Measurements from ENCODE around the gene EPHB6. TPM values are rescaled to one million over a fixed set of nuclear protein-coding genes. Genes with fewer than 3 reads are reported as not detected.

Gene EPHB6
- polyA plus RNA-seq, 1 of the 3 experiments (the other 2 are of a cell fraction), result 1.8 TPM

- CTCF ChIA-PET, result interaction anchor here (0.7 to 7.8 kb wide), 7 partner anchors 9 to 419 kb away, joined by 3 to 154 read pairs (median 4); no protein-coding TSS in a partner anchor
- Histone ChIP-seq H3K9ac (no peak overlapping the region), H3K4me2 (no peak overlapping the region), H3K79me2 (ENCODE audit: insufficient read depth) (no peaks in the 10 kb centered on the region), H4K20me1 (ENCODE audit: insufficient read depth) (0 out of 2 replicates have a peak, but pooled peaks cover 4% of the 10 kb centered on the region), H3K9me3 (no peaks in the 10 kb centered on the region), H3K4me1 (ENCODE audit: control insufficient read depth in 1 of 2, insufficient read depth in 2 of 2, low read depth in 1 of 2, low read length in 1 of 2) (peaks cover 0 to 14% of the 10 kb centered on the region in 2 experiments; a peak in 2 of 4 replicates), H3K27me3 (ENCODE audit: insufficient read depth) (peaks cover 9% of the 10 kb centered on the region; the same call in 1 of the 2 replicates), H2AFZ (ENCODE audit: low read depth) (no peak overlapping the region), H3F3A (replicated peaks; ENCODE audit: insufficient read depth) (peaks cover 5% of the 10 kb centered on the region), H3K27ac (ENCODE audit: low read depth in 2 of 2, low read length in 1 of 2) (no peak overlapping the region), H3K9me2 (no peaks in the 10 kb centered on the region), H3K4me3 (ENCODE audit: low read depth in 2 of 2, low read length in 1 of 2) (no peak overlapping the region), H3K36me3 (replicated peaks in 1 of 2; ENCODE audit: control insufficient read depth in 1 of 2, insufficient read depth in 2 of 2, low read length in 1 of 2) (no peaks in the 10 kb centered on the region)
- no peak for DNase-seq
- POLR2A ChIA-PET, result no interaction called here
- 66% methylated on average over 5 of the region's 5 CpGs for WGBS (ENCODE audit: low lambda C conversion rate)
- no peak for TF ChIP-seq POLR2AphosphoS5 (IDR thresholded peaks at IDR 0.05; ENCODE audit: low read depth, low read length)
- TF ChIP-seq PBX3 (IDR thresholded peaks at IDR 0.05), result no peak
- no peak for TF ChIP-seq ELF1 (IDR thresholded peaks at IDR 0.05)
- no peak for TF ChIP-seq GATA2 (CRISPR knock-in tag; IDR thresholded peaks at IDR 0.05)
- no peak for TF ChIP-seq GABPA (IDR thresholded peaks at IDR 0.05; ENCODE audit: low read depth)
These were observed 2.7 kb downstream of the EPHB6 start for GRCh38 chr7:142857625-142858024.

- Histone ChIP-seq H2AFZ (ENCODE audit: low read depth) (no peak overlapping the region), H3K36me3 (replicated peaks in 1 of 2; ENCODE audit: control insufficient read depth in 1 of 2, insufficient read depth in 2 of 2, low read length in 1 of 2) (no peaks in the 10 kb centered on the region), H3K9ac (no peak overlapping the region), H3K9me2 (no peaks in the 10 kb centered on the region), H3K27ac (ENCODE audit: low read depth in 2 of 2, low read length in 1 of 2) (no peak overlapping the region), H3K79me2 (ENCODE audit: insufficient read depth) (no peaks in the 10 kb centered on the region), H4K20me1 (ENCODE audit: insufficient read depth) (0 out of 2 replicates have a peak, but pooled peaks cover 4% of the 10 kb centered on the region), H3K4me2 (no peak overlapping the region), H3K9me3 (no peaks in the 10 kb centered on the region), H3K27me3 (ENCODE audit: insufficient read depth) (peaks cover 17% of the 10 kb centered on the region), H3K4me3 (ENCODE audit: low read depth in 2 of 2, low read length in 1 of 2) (no peak overlapping the region), H3F3A (replicated peaks; ENCODE audit: insufficient read depth) (peaks cover 5% of the 10 kb centered on the region), H3K4me1 (ENCODE audit: control insufficient read depth in 1 of 2, insufficient read depth in 2 of 2, low read depth in 1 of 2, low read length in 1 of 2) (peaks cover 0 to 9% of the 10 kb centered on the region in 2 experiments; a peak in 2 of 4 replicates)
- TF ChIP-seq FOXM1 (IDR thresholded peaks at IDR 0.05; ENCODE audit: low read depth) (no peak), FOSL2 (IDR thresholded peaks at IDR 0.05; ENCODE audit: borderline replicate concordance, low read depth) (no peak), TAF1 (IDR thresholded peaks at IDR 0.05; ENCODE audit: borderline replicate concordance, low read depth, low read length) (no peak), EP300 (IDR thresholded peaks at IDR 0.05; ENCODE audit: borderline replicate concordance in 1 of 2, low read depth in 1 of 2, low read length in 1 of 2) (no peak), RCOR1 (IDR thresholded peaks at IDR 0.05; ENCODE audit: low read length) (no peak), GATA2 (CRISPR knock-in tag; IDR thresholded peaks at IDR 0.05) (no peak), ELF1 (IDR thresholded peaks at IDR 0.05) (no peak), USF1 (IDR thresholded peaks at IDR 0.05; ENCODE audit: borderline replicate concordance, low read depth) (no peak), PBX3 (IDR thresholded peaks at IDR 0.05) (no peak)
- DNase-seq, result no peak
- POLR2A ChIA-PET, result no interaction called here
- CTCF ChIA-PET, result interaction anchor here (0.7 to 7.8 kb wide), 7 partner anchors 7 to 356 kb away, joined by 3 to 154 read pairs (median 4); no protein-coding TSS in a partner anchor
These were observed 4.5 kb downstream of the EPHB6 start for GRCh38 chr7:142859411-142859810.
